Gastrocnemius medialis (tissue), 4 donors: ENCODE measurements around the gene PKLR. TPM values are rescaled to one million over a fixed set of nuclear protein-coding genes. Genes with fewer than 3 reads are reported as not detected.
"Not testable (repeated sequence)": the region's sequence is repeated elsewhere in the genome, so short reads cannot be mapped to it uniquely, and the experiment has no call there.

Source experiments
- ATAC-seq, 2 donors: fragments of 150-250 bp; one replicate each; pipeline ENCODE4 v1.9.1; 2016
- DNase-seq, 2 donors: peaks; one replicate each; pipeline ENCODE4 v3.0.0-alpha.2; 2019
- H3K27ac ChIP-seq, 4 donors: fragments of 200-600 bp; sonication (generic); 1 replicate in 1 of 4; 2 replicates in 3 of 4; pipeline ENCODE4 v1.5.1; 2016 to 2018; ENCODE audit warnings: mild to moderate bottlenecking in 2 of 4, moderate library complexity in 1 of 4
- H3K27me3 ChIP-seq, 3 donors: fragments of 200-600 bp; sonication (generic) in 2 of 3; 1 replicate in 1 of 3; 2 replicates in 2 of 3; pipeline versions ENCODE4 v1.5.1 to v1.6.0; 2016 to 2019; ENCODE audit warnings: mild to moderate bottlenecking in 1 of 3, moderate library complexity in 1 of 3
- H3K36me3 ChIP-seq, 2 donors: fragments of 200-600 bp; sonication (generic) in 1 of 2; one replicate each; pipeline ENCODE4 v1.5.1; 2017 to 2018
- H3K4me1 ChIP-seq, 2 donors: fragments of 200-600 bp; sonication (generic) in 1 of 2; one replicate each; pipeline ENCODE4 v1.5.1; 2016 to 2017; ENCODE audit warnings: mild to moderate bottlenecking in 2 of 2
- H3K4me3 ChIP-seq, 4 donors: fragments of 200-600 bp; sonication (generic) in 3 of 4; 1 replicate in 1 of 4; 2 replicates in 3 of 4; pipeline ENCODE4 v1.5.1; 2016 to 2019; ENCODE audit warnings: mild to moderate bottlenecking in 2 of 4
- H3K9me3 ChIP-seq, 3 donors: fragments of 200-600 bp; sonication (generic) in 2 of 3; 1 replicate in 1 of 3; 2 replicates in 2 of 3; pipeline ENCODE4 v1.5.1; 2016 to 2019
- CTCF ChIP-seq, 5 experiments: fragments of 450-650 bp in 3 of 5; fragments of 200-600 bp in 2 of 5; sonication (generic) in 2 of 5; IDR thresholded peaks in 4 of 5; conservative IDR thresholded peaks in 1 of 5; 1 replicate in 4 of 5; 2 replicates in 1 of 5; pipeline ENCODE4 v1.5.1; 2016 to 2019; ENCODE audit warnings: antibody characterized with exemption in 5 of 5, mild to moderate bottlenecking in 3 of 5, moderate library complexity in 3 of 5
- POLR2A ChIP-seq, 2 donors: fragments of 450-650 bp; IDR thresholded peaks; one replicate each; pipeline ENCODE4 v1.6.1; 2017; ENCODE audit warnings: antibody characterized with exemption in 2 of 2, mild to moderate bottlenecking in 2 of 2, moderate library complexity in 2 of 2
- in situ Hi-C, 4 donors: fragments of 200-750 bp; cut with MboI; loops; one replicate each; pipeline versions ENCODE4 v1.15.0 to v1.8.0; 2017; ENCODE audit warnings: low sequenced_read_pairs in 4 of 4
- intact Hi-C: fragments of 100-400 bp; cut with DNase I; formaldehyde crosslinking; loops from one replicate; pipeline ENCODE4 v1.15.1; 2023; ENCODE audit warnings: low total_unique reads
- total RNA-seq, 4 donors: library from RNA; depleted of rRNA; stranded (reverse); fragments of >200 nt; gene quantifications; one replicate each; pipeline versions ENCODE4 v1.1.0 to v1.2.3, GENCODE V29; 2016

Gene PKLR
- total RNA-seq, 4 donors from 2014 or later = not detected

DNA sequence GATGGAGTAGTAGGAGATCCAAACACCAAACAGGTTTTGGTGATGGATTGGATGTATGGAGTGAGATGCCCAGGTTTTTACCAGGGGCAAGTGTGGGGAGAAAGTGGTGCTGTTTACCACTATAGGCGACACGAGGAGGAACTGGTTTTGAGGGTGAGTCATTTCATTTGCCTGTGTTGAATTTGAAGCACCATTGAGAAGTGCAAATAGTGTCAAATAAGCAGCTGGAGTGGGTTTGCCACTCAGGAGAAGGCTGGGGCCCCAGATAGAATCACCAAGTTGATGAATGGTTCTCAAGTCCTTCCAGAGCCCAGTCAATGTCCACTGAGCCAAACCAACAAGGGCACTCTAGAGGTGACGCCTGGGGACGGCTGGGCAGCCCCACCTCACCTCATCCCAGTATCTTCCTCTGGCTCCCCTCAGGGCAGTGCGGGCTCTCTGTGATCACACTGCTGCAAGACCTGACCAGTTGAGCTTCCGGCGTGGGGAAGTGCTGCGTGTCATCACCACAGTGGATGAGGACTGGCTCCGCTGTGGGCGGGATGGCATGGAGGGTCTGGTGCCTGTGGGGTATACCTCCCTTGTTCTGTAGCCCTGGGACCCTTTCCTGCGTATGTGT is 28.9 kb upstream of the PKLR start:
- H3K9me3 ChIP-seq = no peaks in the 10 kb centered on the region
- TF ChIP-seq POLR2A (IDR thresholded peaks at IDR 0.05) (no peak), CTCF (IDR thresholded peaks at IDR 0.05 in 4 of 5, conservative IDR thresholded peaks at IDR 0.05 in 1 of 5) (no peak)
- in situ Hi-C loops = no loop called here
- H3K27ac ChIP-seq = no peak overlapping the region
- no peak for DNase-seq
- intact Hi-C loops = no loop called here
- H3K4me3 ChIP-seq = no peak overlapping the region
- no peaks in the 10 kb centered on the region for H3K27me3 ChIP-seq
- ATAC-seq = no peak
- H3K4me1 ChIP-seq = peaks cover 0 to 5% of the 10 kb centered on the region in 2 donors
- H3K36me3 ChIP-seq = peaks cover 0 to 31% of the 10 kb centered on the region in 2 donors

- ATAC-seq, in situ Hi-C loops, H3K9me3 ChIP-seq, H3K27ac ChIP-seq, H3K27me3 ChIP-seq, H3K4me3 ChIP-seq, DNase-seq, intact Hi-C loops: not testable (repeated sequence)
- Histone ChIP-seq H3K4me1 (peaks cover 0 to 12% of the 10 kb centered on the region in 2 donors), H3K36me3 (peaks cover 0 to 24% of the 10 kb centered on the region in 2 donors)
These were observed 27.6 kb upstream of the PKLR start for GRCh38 chr1:155328856-155329255.

DNA sequence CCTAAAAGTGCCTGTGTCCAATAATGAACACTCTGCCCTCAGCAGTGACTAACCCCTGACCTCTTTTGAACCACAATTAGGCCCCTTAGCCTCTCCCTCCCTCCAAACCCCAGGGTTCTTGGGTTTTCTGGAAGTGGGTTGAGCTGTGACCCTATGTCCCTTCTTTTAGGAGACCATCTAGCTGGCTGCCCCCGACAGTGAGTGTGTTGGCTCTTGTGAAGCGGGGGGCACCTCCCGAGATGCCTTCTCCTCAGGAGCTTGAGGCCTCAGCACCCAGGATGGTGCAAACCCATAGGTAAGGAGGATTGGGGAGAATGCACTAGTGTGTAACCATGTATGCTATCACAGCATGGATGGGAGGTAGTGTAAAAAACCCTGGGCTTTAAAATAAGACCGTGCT is 26.7 kb upstream of the PKLR start:
- peaks cover 0 to 24% of the 10 kb centered on the region in 2 donors for H3K36me3 ChIP-seq
- H3K27ac ChIP-seq = no peak overlapping the region
- TF ChIP-seq CTCF (IDR thresholded peaks at IDR 0.05 in 4 of 5, conservative IDR thresholded peaks at IDR 0.05 in 1 of 5) (no peak), POLR2A (IDR thresholded peaks at IDR 0.05) (no peak)
- no peak for ATAC-seq
- H3K4me1 ChIP-seq = peaks cover 0 to 13% of the 10 kb centered on the region in 2 donors
- DNase-seq = no peak
- H3K9me3 ChIP-seq = no peaks in the 10 kb centered on the region
- in situ Hi-C loops (no loop called here), intact Hi-C loops (no loop called here)
- no peak overlapping the region for H3K4me3 ChIP-seq
- H3K27me3 ChIP-seq = no peaks in the 10 kb centered on the region

DNA sequence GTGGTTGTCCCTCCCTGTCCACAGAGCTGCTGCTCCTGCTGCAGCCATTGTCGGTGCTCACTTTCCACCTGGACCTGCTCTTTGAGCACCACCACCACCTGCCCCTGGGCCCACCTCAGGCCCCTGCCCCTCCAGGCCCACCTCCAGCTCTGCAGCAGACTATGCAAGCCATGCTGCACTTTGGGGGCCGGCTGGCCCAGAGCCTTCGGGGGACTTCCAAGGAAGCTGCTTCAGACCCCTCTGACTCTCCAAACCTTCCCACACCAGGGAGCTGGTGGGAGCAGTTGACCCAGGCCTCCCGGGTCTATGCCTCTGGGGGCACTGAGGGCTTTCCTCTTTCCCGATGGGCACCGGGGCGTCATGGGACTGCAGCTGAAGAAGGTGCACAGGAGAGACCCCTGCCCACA is 25.4 kb upstream of the PKLR start:
- DNase-seq (no peak), ATAC-seq (no peak)
- Histone ChIP-seq H3K4me1 (peaks cover 10 to 26% of the 10 kb centered on the region in 2 donors), H3K27me3 (no peaks in the 10 kb centered on the region), H3K4me3 (no peak overlapping the region), H3K27ac (no peak overlapping the region), H3K36me3 (peaks cover 0 to 23% of the 10 kb centered on the region in 2 donors), H3K9me3 (no peaks in the 10 kb centered on the region)
- in situ Hi-C loops (no loop called here), intact Hi-C loops (no loop called here)
- TF ChIP-seq POLR2A (IDR thresholded peaks at IDR 0.05) = no peak

- in situ Hi-C loops (no loop called here), intact Hi-C loops (no loop called here)
- TF ChIP-seq POLR2A (IDR thresholded peaks at IDR 0.05) (no peak), CTCF (IDR thresholded peaks at IDR 0.05 in 4 of 5, conservative IDR thresholded peaks at IDR 0.05 in 1 of 5) (no peak)
- Histone ChIP-seq H3K4me1 (peaks cover 13 to 32% of the 10 kb centered on the region in 2 donors), H3K27me3 (no peaks in the 10 kb centered on the region), H3K27ac (no peak overlapping the region), H3K4me3 (no peak overlapping the region), H3K9me3 (no peaks in the 10 kb centered on the region), H3K36me3 (peaks cover 0 to 18% of the 10 kb centered on the region in 2 donors)
- no peak for DNase-seq
- no peak for ATAC-seq
These were observed 24.8 kb upstream of the PKLR start for GRCh38 chr1:155326020-155326526.

DNA sequence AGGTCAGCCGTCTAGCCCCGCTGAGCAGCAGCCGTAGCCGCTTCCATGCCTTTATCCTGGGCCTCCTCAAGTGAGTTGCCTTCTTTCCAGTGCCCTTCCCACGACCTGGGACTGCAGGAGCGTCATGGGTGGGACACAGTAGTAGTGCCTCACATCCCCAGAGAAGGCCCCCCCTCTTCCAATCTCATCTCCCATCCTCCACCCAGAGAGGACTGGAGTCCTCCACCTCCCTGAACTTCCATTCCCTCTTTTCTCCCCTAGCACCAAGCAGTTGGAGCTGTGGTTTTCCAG is 24.3 kb upstream of the PKLR start:
- no peak for TF ChIP-seq CTCF (IDR thresholded peaks at IDR 0.05 in 4 of 5, conservative IDR thresholded peaks at IDR 0.05 in 1 of 5)
- TF ChIP-seq POLR2A (IDR thresholded peaks at IDR 0.05) = no peak
- intact Hi-C loops = no loop called here
- H3K9me3 ChIP-seq = no peaks in the 10 kb centered on the region
- peak overlapping the region in 1 of 4 donors; percentile 88 for H3K4me3 ChIP-seq
- peaks cover 0 to 13% of the 10 kb centered on the region in 2 donors for H3K36me3 ChIP-seq
- in situ Hi-C loops = no loop called here
- ATAC-seq = no peak
- no peak for DNase-seq
- no peaks in the 10 kb centered on the region for H3K27me3 ChIP-seq
- H3K27ac ChIP-seq = peak overlapping the region in 2 of 4 donors; percentile 82 to 96
- peaks cover 13 to 34% of the 10 kb centered on the region in 2 donors for H3K4me1 ChIP-seq
